HepG2 (cell line): ENCODE data around the gene KLKB1. TPM values are rescaled to one million over a fixed set of nuclear protein-coding genes. Genes with fewer than 3 reads are reported as not detected.

ENCODE experiments used
- ATAC-seq: fragments of 200-7000 bp; cut with Tn5 transposase; 3 replicates; pipeline ENCODE4 v1.9.1; 2020; ENCODE audit warnings: mild to moderate bottlenecking, moderate library complexity
- BruUV-seq: library from RNA; stranded (reverse); fragments of 400-500 nt; replicated peaks from 2 replicates; lab custom pipeline; 2021; lab: Mats Ljungman, UMichigan
- CTCF ChIA-PET: fragments of 300-600 bp; formaldehyde crosslinking; extraction: SDS; loops from one replicate; lab custom pipeline; 2021; ENCODE audit warnings: low total read pairs, inconsistent platforms, low intra/inter-chr PET ratio; lab: Yijun Ruan, JAX
- POLR2A ChIA-PET: fragments of 350-600 bp; sonication (Branson Sonifier 250); formaldehyde crosslinking; loops from one replicate; lab custom pipeline; 2020; ENCODE audit warnings: antibody characterized with exemption, inconsistent platforms; lab: Yijun Ruan, JAX
- DNase-seq: peaks from one replicate; pipeline ENCODE4 v3.0.0-alpha.2; 2015; ENCODE audit warnings: low spot score
- FAIRE-seq: peaks from 3 replicates; lab custom pipeline; 2011; peaks lifted over from hg19 to GRCh38; lab: Jason Lieb, UNC
- H2AFZ ChIP-seq: one replicate; pipeline ENCODE4 v1.6.1; 2011; ENCODE audit warnings: low read length, inconsistent platforms
- H3K27ac ChIP-seq: fragments of 300-600 bp; 3 replicates; pipeline ENCODE4 v1.8.0; 2011; ENCODE audit warnings: mixed run types, mild to moderate bottlenecking, mixed read lengths, low read length, inconsistent platforms; ENCODE audit not compliant: insufficient read depth; ENCODE audit errors: extremely low read length
- H3K27me3 ChIP-seq, 2 experiments: fragments of 200-600 bp in 1 of 2; 2 replicates in 1 of 2; 3 replicates in 1 of 2; pipeline versions ENCODE4 v1.6.0 to v1.8.0; 2011; ENCODE audit warnings: low read length in 2 of 2, mild to moderate bottlenecking in 2 of 2, moderate library complexity in 2 of 2, inconsistent platforms in 1 of 2; ENCODE audit not compliant: insufficient read depth in 2 of 2, control insufficient read depth in 1 of 2
- H3K36me3 ChIP-seq, 2 experiments: fragments of 200-600 bp in 1 of 2; replicated peaks in 1 of 2; 2 replicates in 1 of 2; 3 replicates in 1 of 2; pipeline versions ENCODE4 v1.5.1 to v1.8.0; 2011; ENCODE audit warnings: low read length in 2 of 2, inconsistent platforms in 1 of 2; ENCODE audit not compliant: insufficient read depth in 2 of 2, control insufficient read depth in 1 of 2
- H3K4me1 ChIP-seq: 2 replicates; pipeline ENCODE4 v1.5.1; 2012; ENCODE audit warnings: low read length, inconsistent platforms; ENCODE audit not compliant: insufficient read depth
- H3K4me2 ChIP-seq: 2 replicates; pipeline ENCODE4 v1.6.0; 2011; ENCODE audit warnings: low read depth, low read length, inconsistent platforms
- H3K4me3 ChIP-seq, 3 experiments: fragments of 200-600 bp in 1 of 3; sonication (generic), shearing (Covaris generic) in 1 of 3; replicated peaks in 1 of 3; 2 replicates each; pipeline ENCODE4 v1.5.1; 2011 to 2016; ENCODE audit warnings: low read length in 3 of 3, inconsistent platforms in 2 of 3, low read depth in 2 of 3, mild to moderate bottlenecking in 2 of 3, control low read depth in 1 of 3, mixed read lengths in 1 of 3; ENCODE audit not compliant: insufficient read depth in 1 of 3
- H3K79me2 ChIP-seq: one replicate; pipeline ENCODE4 v1.6.1; 2011; ENCODE audit warnings: low read length, inconsistent platforms; ENCODE audit not compliant: insufficient read depth
- H3K9ac ChIP-seq: 2 replicates; pipeline ENCODE4 v1.6.0; 2011; ENCODE audit warnings: mild to moderate bottlenecking, low read depth, low read length, inconsistent platforms; ENCODE audit not compliant: insufficient read depth
- H3K9me3 ChIP-seq: 2 replicates; pipeline ENCODE4 v1.5.1; 2012; ENCODE audit warnings: mild to moderate bottlenecking, low read length
- H4K20me1 ChIP-seq: 2 replicates; pipeline ENCODE4 v1.6.0; 2011; ENCODE audit warnings: inconsistent platforms, mild to moderate bottlenecking, low read length, moderate library complexity; ENCODE audit not compliant: insufficient read depth
- CENPBD1 ChIP-seq: sonication (generic); formaldehyde crosslinking; IDR thresholded peaks from 2 replicates; pipeline ENCODE4 v1.8.0; 2022; ENCODE audit warnings: missing genetic modification reagents, low read depth, mild to moderate bottlenecking, borderline replicate concordance
- PRDM10 ChIP-seq: sonication (generic); formaldehyde crosslinking; IDR thresholded peaks from 2 replicates; pipeline ENCODE4 v1.4.0; 2020; ENCODE audit warnings: low read depth, missing genetic modification reagents
- RARG ChIP-seq: sonication (generic); formaldehyde crosslinking; IDR thresholded peaks from 2 replicates; pipeline ENCODE4 v1.4.0; 2020; ENCODE audit warnings: low read depth, mild to moderate bottlenecking, missing genetic modification reagents
- SCMH1 ChIP-seq: sonication (generic); formaldehyde crosslinking; IDR thresholded peaks from 2 replicates; pipeline ENCODE4 v1.9.0; 2021; ENCODE audit warnings: missing genetic modification reagents, mild to moderate bottlenecking, borderline replicate concordance
- SIX4 ChIP-seq: sonication (generic); formaldehyde crosslinking; IDR thresholded peaks from 2 replicates; pipeline ENCODE4 v1.4.0; 2020; ENCODE audit warnings: missing genetic modification reagents
- THYN1 ChIP-seq: sonication (generic); formaldehyde crosslinking; IDR thresholded peaks from 2 replicates; pipeline ENCODE4 v1.8.1; 2023; ENCODE audit warnings: low read depth, mild to moderate bottlenecking, moderate library complexity, missing genetic modification reagents, borderline replicate concordance
- ZNF607 ChIP-seq: sonication (generic); formaldehyde crosslinking; IDR thresholded peaks from 2 replicates; pipeline ENCODE4 v1.5.1; 2020; ENCODE audit warnings: missing genetic modification reagents, mild to moderate bottlenecking, borderline replicate concordance
- ZNF772 ChIP-seq: sonication (generic); formaldehyde crosslinking; IDR thresholded peaks from 2 replicates; pipeline ENCODE4 v1.5.0; 2020; ENCODE audit warnings: mild to moderate bottlenecking, missing genetic modification reagents
- WGBS: methylation state at CpG from one replicate; pipeline ENCODE4 v1.1.6; 2017; ENCODE audit warnings: low lambda C conversion rate; 5-methylcytosine and 5-hydroxymethylcytosine counted together
- in situ Hi-C: cut with HindIII; loops from 2 replicates; pipeline ENCODE4 v1.10.0; 2017; ENCODE audit warnings: low pct_unique_long_range_greater_than_20kb; ENCODE audit not compliant: extremely low pct_ligation_motif_present
- intact Hi-C: fragments of 100-400 bp; cut with micrococcal nuclease; formaldehyde crosslinking; loops from one replicate; pipeline ENCODE4 v1.10.0; 2022; ENCODE audit not compliant: unreplicated experiment
- polyA plus RNA-seq, 8 experiments: library from polyadenylated mRNA; depleted of rRNA in 3 of 8; stranded (reverse) in 7 of 8; unstranded in 1 of 8; fragments of >200 nt; fragmentation: Illumina TruSeq in 4 of 8; extraction: Trizol in 4 of 8; gene quantifications; 2 replicates each; pipeline versions ENCODE4 v1.2.1 to v1.2.3, GENCODE V29; 2011 to 2016; ENCODE audit warnings: low read depth in 4 of 8, missing spikeins in 1 of 8, mixed read lengths in 1 of 8; ENCODE audit not compliant: insufficient read depth in 1 of 8
- total RNA-seq, 5 experiments: library from RNA; depleted of rRNA; stranded (reverse); fragments of >200 nt; fragmentation: Illumina TruSeq; extraction: Trizol; gene quantifications; 2 replicates each; pipeline ENCODE4 v1.2.3, GENCODE V29; 2016; ENCODE audit warnings: low read depth in 1 of 5

The KLKB1 gene
- total and polyA plus RNA-seq, 2 of the 13 experiments (the other 11 are each of a cell fraction or from before 2014, with no cell fraction given): 0.26 to 0.49 TPM

- POLR2A ChIA-PET: no interaction called here
- intact Hi-C loops: no loop called here
These were observed 21.3 kb downstream of the KLKB1 start for GRCh38 chr4:186248643-186249042.

More at GRCh38 chr4:186248643-186249042, 21.3 kb downstream of the KLKB1 start:
- FAIRE-seq (no peak), DNase-seq (no peak), ATAC-seq (no peak)
- no peaks in the 10 kb centered on the region for H3K27me3 ChIP-seq
- H2AFZ ChIP-seq: no peak overlapping the region
- in situ Hi-C loops: no loop called here
- H3K9me3 ChIP-seq: no peaks in the 10 kb centered on the region
- CTCF ChIA-PET: no interaction called here
- H3K4me2 ChIP-seq: no peak overlapping the region
- no peak overlapping the region for H3K9ac ChIP-seq
- H3K36me3 ChIP-seq: no peaks in the 10 kb centered on the region
- 72% methylated on average over 1 of the region's 1 CpG for WGBS
- no peak overlapping the region for H3K27ac ChIP-seq
- H3K4me1 ChIP-seq: peaks cover 18% of the 10 kb centered on the region
- H3K79me2 ChIP-seq: no peaks in the 10 kb centered on the region
- H3K4me3 ChIP-seq: no peak overlapping the region
- H4K20me1 ChIP-seq: no peaks in the 10 kb centered on the region
- BruUV-seq: no TSS peak
- TF ChIP-seq RARG (CRISPR knock-in tag) (no peak), SCMH1 (no peak), CENPBD1 (CRISPR knock-in tag) (no peak), SIX4 (CRISPR knock-in tag) (no peak), THYN1 (no peak), ZNF772 (CRISPR knock-in tag) (no peak), ZNF607 (CRISPR knock-in tag) (no peak), PRDM10 (CRISPR knock-in tag) (no peak)
